SKM-1 (cell line): ENCODE results near the gene RYR2.

Experiments used
- DNase-seq: peaks from one replicate; lab custom pipeline; 2025; ENCODE audit not compliant: unreplicated experiment; lab: John Stamatoyannopoulos, UW

RYR2 gene

GRCh38 chr1:237041795-237042525 lies at the start of gene RYR2:
RYR2 (plus strand) TSS chr1:237042184; CDS start chr1:237042522, 338 bp downstream.
- no peak for DNase-seq

- DNase-seq: no peak
These were observed 49.5 kb upstream of the RYR2 start for GRCh38 chr1:236992449-236992848.

GRCh38 chr1:236994450-236994849 lies 47.5 kb upstream of the RYR2 start:
- no peak for DNase-seq

- DNase-seq: no peak
These were observed 44.6 kb upstream of the RYR2 start for GRCh38 chr1:236997361-236997760.

GRCh38 chr1:236997882-236998281 lies 44.1 kb upstream of the RYR2 start:
- no peak for DNase-seq

GRCh38 chr1:236998546-236998945 lies 43.4 kb upstream of the RYR2 start:
- no peak for DNase-seq

GRCh38 chr1:237000191-237000590 lies 41.8 kb upstream of the RYR2 start:
- DNase-seq: no peak

- DNase-seq: no peak
These were observed 38.5 kb upstream of the RYR2 start for GRCh38 chr1:237003516-237003915.

- DNase-seq: no peak
These were observed 37.9 kb upstream of the RYR2 start, which contains the start of gene MT1HL1 for GRCh38 chr1:237004116-237004515. MT1HL1 (minus strand) TSS chr1:237004441; CDS start chr1:237004372, 69 bp downstream.

- no peak for DNase-seq
These were observed 36.3 kb upstream of the RYR2 start for GRCh38 chr1:237005674-237006073.

GRCh38 chr1:237007147-237007881 lies 34.7 kb upstream of the RYR2 start:
- DNase-seq: no peak

GRCh38 chr1:237009611-237010010 lies 32.4 kb upstream of the RYR2 start:
- no peak for DNase-seq

- DNase-seq: no peak
These were observed 30.6 kb upstream of the RYR2 start for GRCh38 chr1:237011432-237011831.

GRCh38 chr1:237012361-237012760 lies 29.6 kb upstream of the RYR2 start:
- DNase-seq: no peak

- no peak for DNase-seq
These were observed 29.1 kb upstream of the RYR2 start for GRCh38 chr1:237012788-237013383.

- DNase-seq: no peak
These were observed 28.4 kb upstream of the RYR2 start for GRCh38 chr1:237013608-237014007.

GRCh38 chr1:237016626-237017025 lies 25.4 kb upstream of the RYR2 start:
- DNase-seq: no peak

- DNase-seq: no peak
These were observed 23.1 kb upstream of the RYR2 start for GRCh38 chr1:237018896-237019295.

- no peak for DNase-seq
These were observed 16.5 kb upstream of the RYR2 start for GRCh38 chr1:237025358-237026074.

GRCh38 chr1:237029240-237029639 lies 12.7 kb upstream of the RYR2 start:
- no peak for DNase-seq

GRCh38 chr1:237029850-237030535 lies 12.0 kb upstream of the RYR2 start:
- no peak for DNase-seq
